GM21360 (cell line): Measurements from ENCODE around the gene ADAM17.
"Not testable (repeated sequence)": the region's sequence is repeated elsewhere in the genome, so short reads cannot be mapped to it uniquely, and the experiment has no call there.

Source experiments
- ATAC-seq: cut with Tn5 transposase; IDR thresholded peaks from one replicate; pipeline ENCODE4 v1.9.1; 2021; ENCODE audit warnings: mild to moderate bottlenecking, moderate library complexity; ENCODE audit not compliant: unreplicated experiment

Gene ADAM17

DNA sequence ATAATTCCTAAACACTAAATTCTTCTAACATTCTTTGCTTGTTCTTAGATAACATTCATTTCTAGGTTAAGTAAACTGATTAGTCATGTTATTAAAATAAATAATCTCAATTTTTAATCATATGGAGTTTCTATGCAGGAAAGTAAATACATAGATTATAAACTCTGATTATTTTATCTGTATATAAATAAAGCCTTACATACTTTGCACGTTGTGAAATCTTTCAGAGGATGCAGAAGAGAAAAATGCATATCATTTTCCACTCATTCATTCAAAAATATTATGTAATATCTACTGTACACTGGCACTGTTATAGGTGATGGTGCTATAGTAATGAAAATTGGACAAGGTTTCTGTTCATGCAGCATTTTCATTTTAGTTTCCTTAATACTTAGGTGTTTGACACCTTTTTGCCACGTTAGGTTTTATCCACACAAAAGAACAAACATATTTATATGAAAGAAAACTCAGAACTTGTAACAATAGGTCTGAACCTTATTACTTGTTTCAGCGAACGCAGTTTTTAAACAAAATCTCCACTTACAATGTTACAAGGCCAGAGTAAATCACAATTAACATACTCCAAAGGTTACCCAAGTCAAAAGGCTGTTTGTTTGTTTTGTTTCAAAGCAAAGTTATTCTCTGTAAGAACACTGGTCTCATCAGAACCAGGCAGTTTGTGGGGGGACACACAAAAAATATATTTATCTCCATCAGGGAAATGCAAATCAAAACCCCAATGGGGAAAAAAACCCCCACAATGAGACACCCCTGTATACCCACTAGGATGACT, 27.4 kb downstream of the ADAM17 start:
- no peak for ATAC-seq

DNA sequence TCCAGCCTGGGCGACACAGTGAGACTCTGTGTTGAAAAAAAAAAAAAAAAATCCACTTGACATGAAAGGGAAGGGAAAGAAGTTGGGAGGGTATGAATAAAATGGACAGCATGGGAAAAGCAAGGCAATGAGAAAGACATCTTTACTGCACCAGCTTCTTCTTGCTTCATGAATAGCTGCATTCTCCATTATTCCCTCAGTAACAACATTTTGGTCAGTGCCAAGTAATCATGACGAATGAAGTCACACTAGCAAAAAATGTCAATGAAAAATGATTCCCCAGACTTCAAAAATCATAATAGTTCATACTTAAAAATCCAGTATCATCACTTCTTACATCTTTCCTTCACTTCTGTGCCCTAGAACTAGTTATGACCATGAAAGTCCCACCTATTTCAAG, 30.4 kb downstream of the ADAM17 start:
- ATAC-seq = no peak

DNA sequence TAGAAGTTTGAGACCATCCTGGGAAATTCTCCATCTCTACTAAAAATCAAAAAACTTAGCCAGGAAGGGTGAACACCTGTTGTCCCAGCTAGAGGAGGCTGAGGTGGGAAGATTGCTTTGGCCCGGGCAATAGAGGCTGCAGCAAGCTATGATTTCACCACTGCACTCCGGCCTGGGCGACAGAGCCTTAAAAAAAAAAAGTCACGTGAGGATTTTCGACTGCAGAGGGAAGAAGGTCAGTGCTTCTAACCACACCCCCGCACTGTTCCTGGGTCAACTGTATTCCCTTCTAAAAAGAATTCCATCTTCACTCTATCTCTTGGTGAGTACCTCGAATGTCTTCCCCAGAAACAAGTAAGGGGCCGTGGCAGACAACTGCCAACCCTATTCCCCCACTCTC, 31.3 kb downstream of the ADAM17 start:
- ATAC-seq = no peak

DNA sequence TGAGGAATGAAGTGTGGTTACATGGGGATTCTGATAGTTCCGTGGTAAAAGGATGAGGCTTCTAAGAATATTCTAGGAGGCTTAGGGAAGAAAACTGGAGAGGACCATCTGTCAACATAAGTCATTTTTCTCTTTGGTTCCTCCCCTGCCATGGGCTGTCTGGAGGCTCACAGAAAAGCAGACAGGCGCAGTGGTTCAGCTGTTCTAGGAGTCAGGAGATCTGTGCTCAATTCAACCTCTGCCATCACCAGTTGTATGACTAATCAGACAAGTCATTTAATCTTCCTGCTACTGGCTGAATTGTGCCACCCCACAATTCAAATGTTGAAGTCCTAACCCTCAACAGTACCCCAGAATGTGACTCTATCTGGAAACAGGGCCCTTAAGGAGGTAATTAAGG, 36.4 kb downstream of the ADAM17 start:
- no peak for ATAC-seq

DNA sequence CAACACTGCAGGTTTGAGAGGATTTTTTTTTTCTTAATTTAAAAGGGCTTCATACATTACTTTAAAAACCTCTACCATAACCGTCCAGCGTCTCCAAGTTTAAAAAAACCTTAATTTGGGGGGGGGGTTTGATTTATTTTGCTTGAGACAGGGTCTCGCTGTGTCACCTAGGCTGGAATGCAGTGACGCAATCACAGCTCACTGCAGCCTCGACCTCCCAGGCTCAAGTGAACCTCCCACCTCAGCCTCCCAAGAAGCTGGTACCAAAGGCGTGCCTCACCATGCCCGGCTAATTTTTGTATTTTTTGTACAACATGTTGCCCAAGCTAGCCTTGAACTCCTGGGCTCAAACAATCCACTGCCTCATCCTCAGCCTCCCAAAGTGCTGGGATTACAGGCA, 36.9 kb downstream of the ADAM17 start:
- no peak for ATAC-seq

DNA sequence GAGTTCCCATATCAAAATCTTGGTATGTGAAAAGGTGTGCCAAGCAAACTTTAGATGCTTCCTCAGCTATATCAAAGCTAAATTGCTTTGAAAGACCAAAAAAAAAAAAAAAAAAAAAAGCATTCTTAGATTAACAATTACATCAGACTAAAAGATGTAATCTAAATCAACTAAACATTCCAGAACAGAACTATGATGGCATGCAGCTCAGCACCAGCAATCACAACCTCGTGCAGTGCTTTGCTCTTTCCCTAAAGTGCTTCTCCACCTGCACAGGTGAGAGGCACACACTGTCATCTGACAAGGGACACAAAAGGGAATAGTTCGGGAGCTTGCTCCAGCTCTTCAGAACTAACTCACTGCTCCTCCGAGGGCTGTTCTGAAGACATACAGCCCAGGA, 37.5 kb downstream of the ADAM17 start:
- ATAC-seq = no peak

DNA sequence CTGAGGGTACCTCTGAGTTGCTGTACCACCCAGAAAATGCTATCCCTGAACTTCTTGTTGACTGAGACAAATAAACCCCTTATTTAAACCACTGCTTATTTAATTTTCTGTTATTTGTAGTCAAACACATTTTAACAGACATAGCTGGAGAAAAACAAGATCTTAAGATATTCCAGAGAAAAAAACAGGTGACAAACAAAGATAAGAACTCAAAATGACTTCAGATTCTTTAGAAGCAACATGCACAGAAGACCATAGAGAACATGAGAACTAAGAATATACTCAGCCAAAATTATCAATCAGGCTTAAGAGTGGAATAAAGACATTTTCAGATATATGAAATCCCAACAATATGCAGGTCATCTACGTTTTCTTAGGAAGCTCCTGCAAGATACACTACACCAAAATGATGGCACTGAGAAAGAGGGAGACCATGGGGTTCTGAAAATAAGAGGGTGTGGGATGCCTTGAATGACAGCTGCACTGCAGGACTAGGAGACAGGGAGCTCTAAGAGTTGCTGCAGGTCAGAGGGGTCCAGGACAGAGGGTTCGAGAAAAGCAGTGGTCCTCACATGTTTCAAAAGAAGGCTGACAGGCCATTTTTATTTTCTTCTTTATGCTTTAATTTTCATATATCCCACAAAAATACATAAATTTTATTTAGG, 38.4 kb downstream of the ADAM17 start:
- ATAC-seq = no peak

DNA sequence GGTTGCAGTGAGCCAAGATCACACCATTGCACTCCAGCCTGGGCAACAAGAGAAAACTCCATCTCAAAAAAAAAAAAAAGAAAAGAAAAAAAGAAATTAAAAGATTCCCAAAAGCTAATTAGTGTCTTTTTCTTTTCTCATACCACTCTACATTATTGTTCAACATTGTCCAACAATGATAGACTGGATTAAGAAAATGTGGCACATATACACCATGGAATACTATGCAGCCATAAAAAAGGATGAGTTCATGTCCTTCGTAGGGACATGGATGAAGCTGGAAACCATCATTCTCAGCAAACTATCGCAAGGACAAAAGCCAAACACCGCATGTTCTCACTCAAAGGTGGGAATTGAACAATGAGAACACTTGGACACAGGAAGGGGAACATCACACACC, 41.7 kb downstream of the ADAM17 start:
- ATAC-seq = not testable (repeated sequence)

DNA sequence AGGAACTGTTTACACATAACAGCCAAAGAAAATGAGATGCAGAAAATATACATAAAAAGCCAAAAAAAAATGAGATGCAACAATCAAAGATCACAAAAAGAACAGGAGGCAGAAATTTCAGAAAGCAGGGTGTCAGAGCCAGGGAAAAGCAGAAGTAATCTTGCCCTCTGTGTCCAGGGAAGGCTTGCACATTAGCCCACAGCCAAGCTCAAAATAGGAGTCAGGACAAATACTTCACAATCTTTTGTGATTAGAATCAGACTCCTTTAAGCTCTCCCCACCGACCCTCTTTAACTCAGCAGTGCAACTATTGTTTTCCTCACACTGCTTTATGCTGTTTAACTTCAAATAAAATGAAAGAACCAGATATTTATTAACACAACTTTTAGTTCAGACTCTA, 46.7 kb downstream of the ADAM17 start:
- ATAC-seq = no peak

DNA sequence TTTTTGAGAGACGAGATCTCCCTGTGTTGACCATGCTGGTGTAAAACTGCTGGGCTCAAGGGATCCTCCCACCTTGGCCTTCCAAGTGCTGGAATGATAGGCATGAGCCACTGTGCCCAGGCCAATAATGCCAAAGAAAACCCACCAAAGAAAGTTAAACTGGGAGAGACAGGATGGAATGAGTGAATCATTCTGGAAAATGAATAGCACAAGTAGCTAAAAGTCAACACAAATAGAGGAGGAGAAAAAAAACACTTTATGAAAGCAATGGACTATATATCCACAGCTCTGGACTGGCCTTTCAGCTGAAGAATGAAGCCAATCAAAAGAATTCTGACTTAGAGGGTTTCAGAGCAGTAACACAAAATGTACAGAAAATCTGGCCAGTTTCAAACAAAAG, 57.4 kb downstream of the ADAM17 start:
- no peak for ATAC-seq

DNA sequence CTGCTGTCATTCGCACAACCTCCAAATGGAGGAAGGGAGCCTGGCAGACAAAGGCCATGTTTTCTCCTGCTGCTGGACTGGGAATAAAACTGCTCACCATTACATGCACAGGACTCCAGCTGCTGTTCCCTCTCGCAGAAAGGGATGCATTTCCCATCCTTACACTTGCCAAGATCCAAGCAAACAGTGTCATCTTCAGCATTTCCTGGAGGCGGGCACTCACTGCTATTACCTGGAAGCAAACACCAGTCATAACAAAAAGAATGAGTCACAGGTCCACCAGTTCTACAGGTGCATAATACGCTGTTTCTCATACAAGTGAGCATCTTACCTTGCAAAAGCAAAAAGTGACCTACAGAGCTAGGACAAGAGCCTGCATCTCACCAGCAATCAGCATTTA, 58.6 kb downstream of the ADAM17 start:
- no peak for ATAC-seq

DNA sequence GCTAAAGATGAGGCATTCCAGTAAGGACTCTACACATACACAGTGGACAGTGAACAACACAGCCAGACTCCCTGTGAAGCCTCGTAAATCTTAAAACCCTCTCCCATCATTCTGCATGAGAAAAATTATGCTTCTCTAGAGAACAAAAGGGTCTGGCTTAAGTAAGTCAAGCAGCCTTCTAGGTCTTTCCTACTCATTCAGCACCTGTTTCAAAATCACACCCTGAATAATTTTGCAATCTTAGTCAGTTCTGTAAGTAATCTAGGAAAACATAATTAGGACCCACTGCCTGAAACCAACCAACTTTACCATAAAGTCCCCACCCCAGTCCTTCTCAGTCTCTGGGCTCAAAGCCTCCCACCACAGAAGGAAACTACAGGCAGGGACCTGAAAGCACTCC, 61.5 kb downstream of the ADAM17 start:
- no peak for ATAC-seq

DNA sequence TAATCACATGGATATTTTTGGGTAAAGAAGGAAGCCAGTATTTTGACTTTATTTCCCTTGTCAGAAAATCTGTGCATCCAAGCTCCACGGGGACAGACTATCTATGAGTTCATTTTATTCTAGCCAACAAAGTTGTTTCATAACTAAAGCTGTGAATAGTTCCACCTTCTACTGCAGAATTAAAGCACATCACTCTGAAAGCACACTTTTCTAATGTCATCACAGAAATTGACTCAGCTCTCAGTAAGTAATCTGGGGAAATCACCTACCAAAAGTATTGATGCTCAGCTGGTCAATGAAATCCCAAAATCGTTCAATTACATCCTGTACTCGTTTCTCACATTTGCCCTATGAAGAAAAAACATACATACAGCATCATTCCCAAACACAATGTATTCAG, 62.2 kb downstream of the ADAM17 start:
- ATAC-seq = no peak

DNA sequence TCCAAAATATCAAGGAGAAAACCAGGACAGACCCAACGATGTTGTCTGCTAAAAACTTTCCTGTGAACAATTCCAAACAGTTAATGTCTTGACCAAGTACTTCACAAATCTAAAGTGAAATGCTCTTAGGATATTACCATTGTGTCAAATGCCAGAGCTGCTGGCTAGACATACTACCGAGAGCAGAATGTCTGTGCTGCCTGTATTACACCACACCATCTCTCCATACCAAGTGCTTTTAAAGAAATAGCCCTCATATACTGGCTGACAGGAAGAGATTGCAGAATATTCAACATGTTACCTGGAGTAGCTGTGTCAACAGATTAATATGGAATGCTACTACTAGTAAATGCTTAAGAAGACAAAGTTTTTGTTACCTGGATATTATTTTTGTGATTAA, 62.7 kb downstream of the ADAM17 start:
- ATAC-seq = no peak

DNA sequence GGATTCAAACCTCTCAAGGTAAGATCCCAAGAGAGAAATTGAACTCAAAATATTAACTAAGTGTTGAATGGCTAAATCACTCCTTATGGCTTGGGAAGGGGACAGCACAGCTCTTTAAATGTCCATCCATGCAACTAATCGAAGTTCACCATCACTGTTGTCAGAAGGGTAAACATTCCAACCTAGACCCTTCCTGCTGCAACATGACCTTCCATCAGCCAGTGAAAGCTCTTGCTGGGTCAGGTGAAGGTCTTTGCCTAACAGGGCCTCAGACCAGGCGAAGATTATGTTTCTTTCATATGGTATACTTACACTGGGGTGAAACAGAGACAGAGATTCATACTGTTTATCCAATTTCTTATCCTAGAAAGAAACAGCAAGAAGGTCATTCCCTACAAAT, 64.8 kb downstream of the ADAM17 start:
- ATAC-seq = no peak

DNA sequence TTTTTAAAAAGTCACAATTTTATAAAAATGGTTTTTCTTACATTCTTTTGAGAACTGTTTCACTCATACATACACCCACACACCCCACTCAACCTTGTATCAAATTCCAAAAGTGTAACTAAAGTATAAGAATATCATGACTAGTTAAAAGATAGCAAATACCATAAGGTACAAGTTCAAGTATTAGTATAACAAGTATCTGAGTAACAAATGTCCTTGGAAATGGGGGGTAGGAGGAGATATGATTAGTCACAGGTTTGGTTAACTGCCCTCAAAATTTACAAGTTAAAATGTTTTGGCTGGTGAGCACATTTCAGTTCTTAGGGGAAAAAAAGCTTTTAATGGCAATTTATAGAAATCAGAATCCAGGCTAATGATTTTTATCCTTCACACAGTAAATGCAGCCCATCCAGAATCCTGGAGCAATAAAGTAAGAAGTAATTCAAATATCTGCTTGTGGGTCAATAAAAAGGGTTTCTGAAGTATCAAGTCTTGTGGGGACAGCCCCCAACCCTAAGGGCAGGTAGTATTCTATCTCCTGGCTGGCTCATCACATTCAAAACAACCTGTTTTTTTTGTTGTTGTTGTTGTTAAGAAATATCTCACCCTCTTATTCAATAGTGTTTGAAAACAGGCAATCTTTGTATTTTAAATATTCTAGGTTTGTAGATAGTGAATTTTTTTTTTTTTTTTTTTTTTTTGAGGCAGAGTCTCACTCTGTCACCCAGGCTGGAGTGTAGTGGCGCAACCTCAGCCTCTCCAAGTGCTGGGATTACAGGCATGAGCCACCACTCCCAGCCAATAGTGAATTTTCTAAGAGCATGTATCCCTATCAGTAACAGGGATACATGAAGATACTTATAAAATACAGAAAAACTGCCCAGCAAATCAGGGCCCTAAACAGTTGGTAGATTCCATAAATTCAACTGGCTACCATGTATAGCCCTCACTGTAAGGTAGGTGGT, 66.8 kb downstream of the ADAM17 start:
- no peak for ATAC-seq

DNA sequence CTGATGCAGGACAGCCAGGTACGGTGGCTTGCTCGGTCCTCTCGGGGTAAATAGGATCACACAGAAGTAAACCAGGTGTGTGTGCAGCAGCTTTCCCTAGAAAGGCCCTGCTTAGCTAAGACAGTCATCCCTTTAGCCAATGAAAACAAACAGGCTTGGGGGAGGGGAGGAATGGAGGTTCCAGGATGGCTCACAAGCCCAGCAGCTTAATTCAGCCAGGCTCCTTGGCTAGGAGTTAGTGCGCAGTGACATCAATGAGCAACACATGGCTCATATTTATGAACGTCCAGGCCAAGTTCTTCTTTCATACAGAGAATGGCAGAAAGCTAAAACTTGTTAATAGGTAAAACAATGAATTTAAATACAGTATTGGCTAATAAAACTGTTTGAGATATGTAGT, 71.1 kb downstream of the ADAM17 start:
- no peak for ATAC-seq

DNA sequence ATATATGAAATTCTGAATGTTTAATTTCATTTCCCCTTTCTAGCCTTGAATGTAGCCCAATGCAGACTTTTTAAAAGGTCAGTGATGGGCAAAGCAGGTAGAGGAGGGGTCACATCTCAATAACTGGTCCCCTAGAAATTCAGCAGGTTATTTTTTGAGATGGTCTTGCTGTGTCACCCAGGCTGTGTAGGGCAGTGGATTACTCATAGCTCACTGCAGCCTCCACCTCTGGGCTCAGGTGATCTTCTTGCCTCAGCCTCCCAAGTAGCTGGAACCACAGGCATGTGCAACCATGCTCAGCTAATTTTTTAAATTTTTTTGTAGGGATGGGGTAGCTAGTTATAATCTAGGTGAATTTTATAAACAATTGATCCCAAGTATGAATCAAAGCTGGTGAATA, 72.5 kb downstream of the ADAM17 start:
- no peak for ATAC-seq

DNA sequence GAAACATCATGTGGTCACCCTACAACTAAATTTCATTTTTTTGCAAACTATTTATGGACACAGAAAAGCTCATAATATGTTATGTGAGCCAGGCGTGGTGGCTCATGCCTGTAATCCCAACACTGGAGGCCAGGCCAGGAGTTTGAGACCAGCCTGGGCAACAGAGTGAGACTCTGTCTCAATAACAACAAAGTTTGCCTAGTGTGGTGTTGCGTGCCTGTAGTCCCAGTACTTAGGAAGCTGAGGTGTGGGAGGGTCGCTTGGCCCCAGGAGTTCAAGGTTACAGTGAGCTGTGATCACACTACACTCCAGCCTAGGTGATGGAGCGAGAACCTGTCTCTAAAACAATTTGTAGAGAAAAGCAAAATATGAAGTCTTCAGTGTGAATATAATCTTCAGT, 75.5 kb downstream of the ADAM17 start:
- no peak for ATAC-seq

DNA sequence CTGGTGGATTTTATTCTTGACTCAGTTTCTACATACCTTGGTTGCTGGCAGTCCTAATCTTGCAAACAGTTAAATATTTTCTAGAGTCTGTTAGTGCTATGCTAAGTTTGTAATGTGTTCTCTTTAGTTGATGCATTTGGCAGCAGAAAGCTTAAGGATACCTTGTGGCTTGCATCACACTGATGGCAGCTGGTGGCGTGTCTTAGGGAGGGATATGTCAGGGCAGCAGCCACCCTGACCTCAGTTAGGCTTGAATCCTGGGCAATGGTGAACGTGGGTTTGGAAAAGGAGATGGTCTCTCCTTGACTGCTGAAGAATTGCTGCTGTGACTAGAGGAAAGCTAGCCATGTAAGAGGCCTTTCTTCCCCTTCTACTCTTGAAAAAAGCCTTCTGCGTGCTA, 77.1 kb downstream of the ADAM17 start:
- ATAC-seq = no peak

DNA sequence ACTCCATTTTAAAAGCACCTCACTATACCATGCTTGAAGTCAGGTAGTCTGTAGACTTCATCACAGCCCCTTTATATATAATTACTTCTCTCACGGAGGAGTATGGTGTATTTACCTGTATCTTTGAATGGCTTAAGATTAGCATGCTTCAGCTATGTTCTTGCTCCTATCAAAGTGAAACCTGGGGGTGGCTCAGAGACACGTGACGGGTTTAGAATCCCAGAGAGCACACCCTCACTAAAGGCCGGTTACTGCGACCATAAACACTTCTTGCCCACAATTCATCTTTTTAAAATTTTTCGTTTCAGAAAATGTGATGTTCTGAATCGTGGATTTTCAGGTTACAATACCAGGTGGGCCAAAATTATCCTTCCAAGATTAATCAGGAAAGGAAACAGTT, 77.7 kb downstream of the ADAM17 start:
- no peak for ATAC-seq
